NCI-H345 treated with DMSO at 0.1 percent for 48 hours (cell line): ENCODE data around the gene COX19.
"Not testable (repeated sequence)": the region's sequence is repeated elsewhere in the genome, so short reads cannot be mapped to it uniquely, and the experiment has no call there.

Experiments used
- DNase-seq: peaks from one replicate; lab custom pipeline; 2025; ENCODE audit not compliant: unreplicated experiment; lab: John Stamatoyannopoulos, UW

The COX19 gene

GRCh38 chr7:946256-946996 lies 28.9 kb downstream of the COX19 start:
- DNase-seq, result no peak

- no peak for DNase-seq
These were observed 29.6 kb downstream of the COX19 start for GRCh38 chr7:945556-946255.

DNA sequence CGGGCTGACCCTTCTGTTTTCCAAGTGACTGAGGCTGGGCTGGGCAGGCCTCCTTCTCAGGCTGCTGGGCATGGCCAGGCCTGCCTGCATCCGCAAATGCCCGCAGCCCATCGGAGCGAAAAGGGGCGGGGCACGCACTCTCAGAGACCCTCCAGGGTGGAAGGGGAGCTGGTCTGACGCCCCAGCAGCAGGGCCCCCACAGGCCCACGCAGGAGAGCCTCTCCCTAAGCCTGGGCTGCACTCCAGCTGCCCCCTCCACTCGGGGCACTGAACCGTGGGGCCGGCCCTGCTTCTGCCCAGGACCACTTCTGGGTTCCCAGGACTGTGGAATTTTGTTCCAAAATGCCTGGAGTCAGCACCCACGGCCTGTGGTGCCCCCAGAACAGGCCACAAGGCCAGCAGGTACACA lies 30.2 kb downstream of the COX19 start:
- DNase-seq, result no peak

DNA sequence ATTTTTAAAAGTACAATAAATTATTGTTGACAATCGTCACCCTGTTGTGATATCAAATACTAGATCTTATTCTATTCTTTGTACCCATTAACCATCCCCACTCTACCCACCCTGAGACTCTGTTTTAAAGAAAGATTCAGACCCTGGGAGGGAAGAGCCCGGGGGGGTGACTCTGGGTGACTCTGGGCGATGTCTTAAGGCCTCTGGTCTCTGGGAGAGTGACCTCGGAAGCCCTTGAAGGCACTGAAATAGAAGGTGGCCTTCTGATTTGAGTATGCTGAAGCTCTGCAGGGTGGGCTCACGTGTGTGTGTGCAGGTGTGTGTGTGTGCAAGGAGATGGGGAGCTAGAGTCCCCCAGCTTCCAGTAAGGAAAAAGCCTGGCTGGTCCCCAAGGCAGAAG lies 30.6 kb downstream of the COX19 start:
- no peak for DNase-seq

GRCh38 chr7:943793-944192 lies 31.6 kb downstream of the COX19 start:
- not testable (repeated sequence) for DNase-seq

- DNase-seq, result no peak
These were observed 34.5 kb downstream of the COX19 start for GRCh38 chr7:940599-941408.

- DNase-seq, result no peak
These were observed 35.5 kb downstream of the COX19 start for GRCh38 chr7:939843-940242.

DNA sequence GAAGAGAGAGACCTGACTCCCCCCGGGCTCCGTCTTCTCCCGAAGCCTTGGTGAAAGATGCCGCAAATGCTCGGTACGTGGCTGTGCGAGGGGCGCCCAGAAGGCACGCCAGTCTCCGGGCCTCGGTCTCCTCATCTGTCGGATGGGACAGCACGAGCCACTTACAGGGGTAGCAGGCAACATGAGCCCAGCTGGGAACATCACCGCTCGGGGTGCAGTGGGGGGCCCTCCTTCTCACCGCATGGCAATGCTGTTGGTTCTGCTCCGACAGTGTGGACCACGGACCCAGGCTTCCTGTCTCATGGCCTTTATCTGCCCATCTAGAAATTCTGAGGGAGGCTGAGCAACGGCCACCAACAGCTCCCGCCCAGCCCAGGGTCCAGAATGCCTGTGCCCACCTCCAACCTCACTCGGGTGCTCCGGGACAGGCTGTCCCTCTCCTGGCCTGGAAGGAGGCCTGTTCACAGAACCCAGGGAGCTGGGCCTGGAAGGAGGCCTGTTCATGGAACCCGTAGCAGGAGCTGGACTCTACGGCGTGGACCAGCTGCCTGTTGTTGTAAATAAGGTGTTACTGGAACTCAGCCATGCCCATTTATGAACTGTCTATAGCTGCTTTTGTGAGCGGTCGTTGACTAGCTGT lies 36.7 kb downstream of the COX19 start:
- no peak for DNase-seq

- no peak for DNase-seq
These were observed 37.4 kb downstream of the COX19 start for GRCh38 chr7:937856-938484.

- no peak for DNase-seq
These were observed 38.8 kb downstream of the COX19 start for GRCh38 chr7:936386-937054.

GRCh38 chr7:935874-936385 lies 39.4 kb downstream of the COX19 start:
- no peak for DNase-seq

GRCh38 chr7:935164-935873 lies 40.0 kb downstream of the COX19 start:
- DNase-seq, result no peak

DNA sequence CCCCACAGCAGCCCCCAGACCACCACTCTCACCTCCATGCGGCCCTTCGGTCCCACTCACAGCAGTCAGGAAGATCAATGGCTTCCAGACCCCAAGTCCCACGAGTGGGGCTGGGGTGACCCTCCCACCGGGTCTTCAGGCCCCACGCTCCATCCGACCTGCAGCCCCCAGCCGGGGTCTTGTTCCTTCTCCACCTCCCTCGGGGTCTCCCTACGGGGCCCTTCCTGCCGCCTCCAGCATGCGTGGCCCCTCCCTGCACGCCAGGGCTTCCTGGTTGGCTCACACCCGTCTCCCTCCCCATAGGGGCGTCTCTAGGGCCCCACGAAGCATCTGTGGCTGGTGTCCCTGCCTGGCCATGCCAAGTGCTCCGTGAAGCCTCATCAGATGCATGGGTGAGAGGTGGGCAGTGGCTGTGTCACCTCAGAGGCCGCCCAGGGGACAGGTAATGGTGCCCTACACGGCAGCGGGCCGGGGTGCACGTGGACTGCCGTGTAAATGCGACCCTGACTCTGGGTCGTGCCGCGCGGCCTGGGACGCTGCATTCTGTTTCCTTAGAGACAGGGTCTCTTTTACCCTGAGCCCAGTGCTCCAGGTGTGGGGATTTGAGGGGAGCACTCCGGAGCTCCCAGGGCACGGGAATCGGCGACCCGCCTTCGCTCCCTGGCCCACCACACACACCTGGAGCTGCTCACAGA lies 40.7 kb downstream of the COX19 start:
- no peak for DNase-seq

DNA sequence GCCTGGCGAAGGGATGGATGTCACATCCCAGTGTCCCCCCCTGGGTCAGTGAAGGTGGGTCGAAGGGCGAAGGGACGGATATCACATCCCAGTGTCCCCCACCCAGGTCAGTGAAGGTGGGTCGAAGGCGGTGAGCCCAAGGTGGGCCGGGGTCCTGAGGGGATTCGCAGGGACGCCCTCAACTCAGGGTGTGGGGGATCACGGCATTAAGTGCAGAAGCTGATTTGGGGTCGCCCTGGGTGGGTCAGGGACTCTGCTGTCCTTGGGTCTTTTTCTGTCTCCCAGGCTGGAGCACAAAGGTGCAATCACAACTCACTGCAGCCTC lies 42.7 kb downstream of the COX19 start:
- no peak for DNase-seq

GRCh38 chr7:931871-932650 lies 43.3 kb downstream of the COX19 start:
- no peak for DNase-seq

GRCh38 chr7:930975-931758 lies 44.2 kb downstream of the COX19 start:
- DNase-seq, result no peak

DNA sequence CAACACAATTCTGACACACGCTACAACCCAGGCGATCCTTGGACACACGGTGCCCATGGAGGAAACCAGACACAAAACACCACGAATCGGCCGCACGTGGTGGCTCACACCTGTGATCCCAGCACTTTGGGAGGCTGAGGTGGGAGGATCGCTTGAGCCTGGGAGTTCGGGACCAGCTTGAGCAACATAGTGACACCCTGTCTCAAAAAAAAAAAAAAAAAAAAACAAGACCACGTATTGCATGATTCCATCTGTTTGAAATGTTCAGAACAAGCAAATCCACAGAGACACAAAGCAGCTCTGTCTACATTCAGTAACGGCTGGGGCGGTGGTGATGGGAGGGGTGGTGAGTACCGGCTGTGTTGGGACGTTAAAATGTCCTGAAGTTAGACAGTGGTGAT lies 46.0 kb downstream of the COX19 start:
- no peak for DNase-seq
